ENCODE results near the gene TNNT3.

The TNNT3 gene

GRCh38 chr11:1896923-1897322 is 22.6 kb upstream of the TNNT3 start:
- DNase-seq (ENCODE audit: low read depth, low spot score), result no peak

GRCh38 chr11:1899090-1899489 is 20.4 kb upstream of the TNNT3 start:
- no peak for DNase-seq (ENCODE audit: low read depth, low spot score)

GRCh38 chr11:1899686-1900085 is 19.8 kb upstream of the TNNT3 start:
- DNase-seq (ENCODE audit: low read depth, low spot score), result no peak

- DNase-seq (ENCODE audit: low read depth, low spot score), result no peak
Measured at GRCh38 chr11:1906181-1906580, 13.3 kb upstream of the TNNT3 start.

- no peak for DNase-seq (ENCODE audit: low read depth, low spot score)
Measured at GRCh38 chr11:1906611-1907423, 12.7 kb upstream of the TNNT3 start.

- no peak for DNase-seq (ENCODE audit: low read depth, low spot score)
Measured at GRCh38 chr11:1908618-1909017, 10.9 kb upstream of the TNNT3 start.

GRCh38 chr11:1909524-1909923 is 10.0 kb upstream of the TNNT3 start:
- no peak for DNase-seq (ENCODE audit: low read depth, low spot score)

- no peak for DNase-seq (ENCODE audit: low read depth, low spot score)
Measured at GRCh38 chr11:1912289-1912878, 7.1 kb upstream of the TNNT3 start.

GRCh38 chr11:1913271-1914060 is 6.0 kb upstream of the TNNT3 start:
- DNase-seq (ENCODE audit: low read depth, low spot score), result no peak

- no peak for DNase-seq (ENCODE audit: low read depth, low spot score)
Measured at GRCh38 chr11:1915795-1916131, 3.7 kb upstream of the TNNT3 start.

GRCh38 chr11:1916132-1916985 is 3.1 kb upstream of the TNNT3 start:
- no peak for DNase-seq (ENCODE audit: low read depth, low spot score)

GRCh38 chr11:1916986-1917522 is 2.4 kb upstream of the TNNT3 start:
- no peak for DNase-seq (ENCODE audit: low read depth, low spot score)

GRCh38 chr11:1917523-1918435 is 1.7 kb upstream of the TNNT3 start:
- DNase-seq (ENCODE audit: low read depth, low spot score), result no peak

GRCh38 chr11:1918436-1919315 is 827 bp upstream of the TNNT3 start:
- no peak for DNase-seq (ENCODE audit: low read depth, low spot score)

- DNase-seq (ENCODE audit: low read depth, low spot score), result no peak
Measured at GRCh38 chr11:1920128-1920908, 815 bp downstream of the TNNT3 start.

- DNase-seq (ENCODE audit: low read depth, low spot score), result no peak
Measured at GRCh38 chr11:1920909-1921573, 1.5 kb downstream of the TNNT3 start.

GRCh38 chr11:1921574-1922141 is 2.2 kb downstream of the TNNT3 start:
- DNase-seq (ENCODE audit: low read depth, low spot score), result no peak

All from activated CD4-positive, CD25-positive, alpha-beta regulatory T cell treated with anti-CD3 and anti-CD28 coated beads, Interleukin-2, amount 50 U/mL, for 16 hours (primary cell).